Stimulated activated CD4-positive, alpha-beta T cell treated with anti-CD3 and anti-CD28 coated beads, Interleukin-15, amount 100 ng/mL, for 24 hours (primary cell): ENCODE results near the gene SDK2.

Source experiments
- DNase-seq: peaks from one replicate; pipeline ENCODE4 v3.0.0-alpha.2; 2020

The SDK2 gene

DNA sequence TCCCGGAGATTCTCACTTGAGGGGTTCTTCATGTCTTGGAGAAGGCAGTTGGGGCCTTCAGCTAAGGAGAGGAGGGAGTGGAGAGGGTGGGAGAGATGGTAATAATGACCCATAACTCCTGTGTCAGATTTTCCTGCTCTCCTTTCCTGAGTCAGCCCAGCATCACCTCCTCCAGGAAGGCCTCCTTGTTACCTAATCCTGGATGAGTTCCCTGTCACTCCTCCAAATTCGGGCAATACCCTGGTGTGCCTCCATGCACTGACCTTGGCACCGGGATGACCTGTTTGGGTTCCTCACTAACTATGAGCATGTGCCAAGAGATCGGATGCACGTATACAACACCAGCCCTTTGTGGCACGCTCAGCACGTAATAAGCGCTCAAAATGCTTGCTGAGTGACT lies 38.8 kb downstream of the SDK2 start:
- no peak for DNase-seq

DNA sequence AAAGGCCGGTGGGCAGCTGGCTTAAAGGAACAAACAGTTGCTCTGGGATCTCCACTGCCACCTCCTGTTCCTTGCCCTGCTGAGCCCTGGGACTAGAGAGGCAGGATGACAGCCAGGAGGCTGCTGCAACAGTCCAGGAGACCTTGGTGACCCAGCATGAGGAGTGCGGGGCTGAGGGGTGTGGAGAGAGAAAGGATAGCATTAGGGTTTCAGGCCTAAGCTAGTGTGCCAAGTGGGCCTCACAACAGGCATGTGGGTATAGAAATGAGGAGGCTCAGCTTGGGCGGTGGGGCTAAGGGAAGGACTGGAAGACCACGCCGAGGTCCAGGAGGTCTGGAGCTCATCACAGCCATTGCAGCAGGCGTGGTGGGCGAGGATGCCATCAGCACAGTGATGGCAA lies 39.8 kb downstream of the SDK2 start:
- no peak for DNase-seq

DNA sequence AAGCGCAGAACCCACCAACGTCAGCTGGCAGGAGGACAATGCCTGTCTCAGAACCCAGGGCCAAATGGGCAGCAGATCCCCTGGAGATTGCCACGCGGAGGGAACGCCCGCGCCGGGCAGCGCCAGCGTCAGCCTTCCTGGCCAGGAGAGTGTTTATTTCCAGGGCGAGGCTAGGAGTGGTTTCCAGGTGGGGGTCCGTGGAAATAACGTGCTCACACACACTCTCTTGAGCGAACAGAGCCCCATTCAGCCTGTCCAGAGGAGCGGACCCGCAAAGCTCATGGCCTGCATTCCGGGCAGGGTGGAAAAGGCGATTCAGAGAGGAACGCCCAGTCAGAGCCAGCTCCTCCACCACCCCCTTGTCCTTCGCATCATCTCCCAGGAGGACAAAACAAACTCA lies 40.3 kb downstream of the SDK2 start:
- no peak for DNase-seq

DNA sequence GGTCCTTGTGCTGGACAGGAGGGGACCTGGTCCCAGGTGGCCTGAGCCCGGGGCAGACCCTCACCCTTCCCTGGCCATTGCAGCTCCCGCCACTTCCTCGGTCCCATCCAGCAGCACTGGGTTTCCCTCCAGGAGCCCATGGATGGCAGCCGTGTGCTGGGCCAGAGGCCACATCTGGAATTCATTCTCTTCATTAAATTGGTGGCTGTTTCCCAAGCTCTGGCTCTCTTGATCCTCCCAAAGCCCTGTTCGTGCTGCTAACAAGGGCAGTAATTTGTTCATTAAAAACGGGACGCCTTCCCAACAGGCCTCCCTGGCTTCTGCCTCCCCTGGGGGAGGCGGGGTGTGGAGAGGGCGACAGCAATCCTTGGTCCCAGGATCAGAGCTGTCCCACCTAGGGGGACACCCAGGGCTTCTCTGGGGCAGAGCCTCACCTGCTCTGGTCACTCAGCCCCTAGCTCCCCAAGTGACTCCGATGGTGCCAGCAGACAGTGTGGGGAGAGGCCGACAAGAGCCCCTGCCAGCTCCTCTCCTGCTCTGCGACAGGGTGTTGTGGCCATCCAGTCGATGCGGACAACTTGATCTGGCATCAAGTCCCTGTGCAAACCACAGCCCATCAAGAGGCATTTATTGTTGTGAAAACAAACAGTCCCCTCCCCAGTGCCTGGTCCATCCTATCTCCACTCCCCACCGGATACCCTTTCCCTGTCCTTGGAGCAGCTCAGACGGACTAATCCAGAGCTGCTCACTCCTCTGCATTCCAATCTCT lies 44.0 kb downstream of the SDK2 start:
- DNase-seq = no peak

DNA sequence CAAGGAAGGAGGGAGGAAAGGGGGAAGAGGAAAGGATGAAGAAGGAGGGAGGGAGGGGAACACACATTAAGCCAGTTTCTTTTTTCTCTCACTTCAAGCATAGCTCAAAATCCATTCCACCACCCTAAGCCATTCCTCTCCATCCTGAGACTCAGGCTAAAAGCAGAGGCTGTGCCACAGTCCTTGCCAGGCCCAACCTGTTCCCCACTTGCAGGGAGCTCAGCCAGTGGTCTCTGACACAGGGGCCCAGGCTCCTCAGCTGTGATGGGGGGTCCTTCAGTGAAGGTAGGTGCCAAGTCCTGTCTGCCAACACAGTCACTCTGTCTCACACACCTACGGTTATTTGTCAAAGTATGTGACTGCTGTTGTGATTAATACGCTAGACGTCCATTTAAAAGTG lies 44.6 kb downstream of the SDK2 start:
- no peak for DNase-seq

DNA sequence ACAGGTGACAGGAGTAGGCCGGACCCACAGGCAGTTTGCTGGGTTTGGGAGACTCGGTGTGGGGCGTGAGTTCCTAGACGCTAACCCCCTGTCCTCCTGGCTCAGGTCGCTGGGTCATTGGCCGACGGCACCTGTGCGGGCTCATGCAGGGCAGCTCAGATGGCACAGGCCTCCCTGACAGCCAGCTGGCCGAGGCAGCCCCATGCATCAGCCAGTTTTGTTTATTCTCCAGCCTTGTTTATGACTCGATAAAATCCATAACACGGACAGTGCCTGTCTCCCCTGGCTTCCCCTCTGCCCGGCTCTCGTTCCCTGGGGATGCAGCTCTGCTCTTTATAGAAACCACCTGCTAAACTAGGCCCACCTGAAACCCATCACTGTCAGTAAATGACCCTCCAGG lies 46.0 kb downstream of the SDK2 start:
- no peak for DNase-seq

DNA sequence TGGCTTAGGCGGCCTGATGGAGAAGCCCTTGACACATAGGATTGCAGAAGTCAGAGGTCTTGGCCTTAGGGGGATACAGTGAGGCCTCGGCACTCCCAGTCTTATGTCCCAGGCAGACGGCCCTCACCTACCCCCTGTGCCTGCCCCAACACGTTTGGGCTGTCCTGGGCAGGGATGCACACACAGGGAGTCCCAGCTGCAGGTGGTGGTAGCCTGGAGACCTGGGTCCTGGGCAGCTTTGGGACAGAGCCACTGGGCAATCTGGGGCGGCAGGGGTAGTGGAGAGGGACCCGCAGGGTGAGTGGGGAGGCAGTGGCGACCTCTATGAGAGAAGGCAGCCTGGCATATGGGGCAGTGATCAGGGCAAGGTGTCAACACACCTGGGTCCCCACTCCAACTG lies 48.3 kb downstream of the SDK2 start:
- DNase-seq = no peak

DNA sequence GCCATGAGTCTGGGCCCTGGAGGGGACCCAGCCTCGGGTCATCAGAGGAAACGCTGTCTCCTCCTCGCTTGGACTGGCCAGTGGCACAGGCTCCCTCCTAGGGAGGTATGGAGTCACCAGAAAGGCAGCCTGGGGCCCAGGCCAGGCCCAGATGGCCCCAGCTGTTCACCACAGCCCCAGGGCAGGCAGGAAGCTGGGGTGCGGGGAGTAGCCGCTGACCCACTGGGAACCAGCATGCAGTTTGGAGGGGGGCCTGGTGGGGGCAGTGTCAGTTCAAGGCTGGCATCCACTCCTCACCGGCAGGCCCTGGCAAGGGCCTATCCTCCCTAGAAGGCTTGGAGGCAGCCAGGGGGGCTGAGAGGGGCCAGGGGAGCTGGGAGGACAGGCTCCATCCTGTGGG lies 48.8 kb downstream of the SDK2 start:
- DNase-seq = peak; percentile 38

DNA sequence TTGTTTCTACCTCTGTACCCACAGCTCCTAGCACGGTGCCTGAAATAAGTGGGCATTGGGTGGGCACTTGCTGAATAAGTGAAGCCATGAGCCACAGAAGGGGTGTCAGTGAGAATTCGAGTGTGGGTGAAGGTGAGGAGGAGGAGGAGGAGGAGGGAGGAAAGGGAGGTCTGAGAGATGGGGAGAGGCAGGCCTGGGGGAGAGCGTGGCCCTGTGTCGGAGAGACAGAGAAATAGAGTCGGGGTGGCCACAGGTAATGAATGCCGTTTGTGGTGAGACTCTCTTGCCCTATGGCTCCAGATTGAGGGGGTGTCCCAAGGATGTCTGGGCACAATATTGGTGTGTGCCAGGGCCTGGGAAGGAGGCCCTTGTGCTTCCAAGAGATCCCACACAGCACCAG lies 49.2 kb downstream of the SDK2 start:
- DNase-seq = no peak

DNA sequence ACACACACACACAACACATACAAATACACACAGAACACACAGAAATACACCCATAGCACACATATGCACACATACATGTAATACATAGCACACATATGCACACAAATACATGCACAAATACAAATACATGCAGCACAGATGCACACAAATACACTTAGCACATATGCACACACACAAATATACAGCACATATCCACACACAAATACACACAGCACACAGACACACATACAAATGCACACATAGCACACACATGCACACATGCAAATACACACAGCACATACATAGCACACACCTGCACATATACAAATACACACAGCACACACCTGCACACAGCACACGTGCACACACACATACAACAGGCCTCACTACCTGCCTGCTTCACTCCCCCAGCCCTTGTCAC lies 49.6 kb downstream of the SDK2 start:
- DNase-seq = no peak

DNA sequence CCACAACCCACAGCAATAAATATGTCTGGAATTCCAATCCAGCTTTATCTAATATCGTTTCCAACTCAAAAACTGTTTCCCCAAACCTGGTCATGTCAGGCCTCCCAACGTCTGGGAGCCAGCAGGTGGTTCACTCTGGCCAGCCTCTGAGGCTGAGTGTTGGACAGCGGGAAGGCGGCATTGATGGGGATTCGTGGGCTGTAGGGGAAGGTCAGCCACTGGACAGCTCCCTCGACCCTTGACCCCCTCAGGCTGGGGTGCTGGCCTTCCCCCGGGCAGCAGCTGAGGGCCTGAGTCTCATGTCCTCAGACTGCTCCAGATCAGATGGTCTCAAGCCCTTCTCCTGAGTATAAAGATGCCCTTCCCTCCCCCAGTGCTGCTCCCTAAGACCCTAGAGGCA lies 50.2 kb downstream of the SDK2 start:
- no peak for DNase-seq

DNA sequence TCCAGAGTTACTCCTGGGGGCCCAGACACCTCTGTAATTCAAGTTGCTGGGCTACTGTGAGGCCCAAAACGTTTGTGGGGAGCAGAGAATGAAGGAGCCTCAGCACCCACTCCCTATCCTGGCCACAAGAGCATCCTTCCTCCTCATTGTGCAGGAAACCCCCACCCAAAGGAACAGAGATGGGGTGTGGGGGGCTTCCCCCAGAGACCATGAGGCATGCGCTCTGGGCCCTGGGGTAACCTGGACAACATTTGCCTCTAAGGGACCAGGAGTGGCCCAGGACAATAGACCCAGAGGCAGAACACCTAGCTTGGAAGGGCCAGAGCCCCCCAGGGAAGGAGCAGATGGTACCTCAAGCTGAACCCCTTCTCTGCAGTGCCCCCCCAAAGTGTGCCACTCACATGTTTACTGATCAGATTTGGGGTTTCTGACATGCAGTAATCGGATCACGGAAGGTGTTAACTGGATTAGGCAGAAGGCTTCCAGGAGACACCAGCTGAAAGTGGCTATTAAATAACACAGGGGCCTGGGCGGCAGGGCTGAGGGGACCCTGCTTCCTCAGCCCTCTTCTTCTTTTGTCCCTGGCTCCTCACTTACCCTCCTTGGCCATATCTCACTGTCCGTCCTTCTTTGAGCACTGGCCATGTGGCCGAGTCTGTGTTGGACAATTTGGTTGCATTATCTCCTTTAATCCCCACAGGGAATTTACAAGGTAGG lies 50.8 kb downstream of the SDK2 start:
- DNase-seq = no peak

DNA sequence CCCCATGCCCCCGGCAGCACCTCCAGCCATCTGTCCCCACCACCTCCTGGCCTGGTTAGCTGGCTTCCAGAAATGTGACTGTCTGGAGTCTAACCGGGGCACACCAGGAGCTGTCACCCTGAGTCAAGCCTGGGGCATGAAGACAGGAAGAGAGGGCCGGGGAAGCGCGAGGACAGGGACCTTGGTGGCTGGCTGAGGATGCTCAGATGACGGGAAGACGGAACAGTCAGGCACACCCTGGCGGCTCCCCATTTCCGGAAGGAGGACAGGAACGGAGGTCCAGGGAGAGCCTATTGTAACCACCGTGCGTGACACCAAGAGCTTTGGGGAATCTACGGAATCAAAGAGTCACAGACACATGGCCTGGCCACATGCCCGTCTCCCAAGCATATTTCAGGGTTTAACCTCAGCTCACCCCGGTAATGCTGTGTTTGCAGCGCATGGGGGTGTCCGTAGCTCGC lies 51.7 kb downstream of the SDK2 start:
- peak; percentile 44 for DNase-seq

DNA sequence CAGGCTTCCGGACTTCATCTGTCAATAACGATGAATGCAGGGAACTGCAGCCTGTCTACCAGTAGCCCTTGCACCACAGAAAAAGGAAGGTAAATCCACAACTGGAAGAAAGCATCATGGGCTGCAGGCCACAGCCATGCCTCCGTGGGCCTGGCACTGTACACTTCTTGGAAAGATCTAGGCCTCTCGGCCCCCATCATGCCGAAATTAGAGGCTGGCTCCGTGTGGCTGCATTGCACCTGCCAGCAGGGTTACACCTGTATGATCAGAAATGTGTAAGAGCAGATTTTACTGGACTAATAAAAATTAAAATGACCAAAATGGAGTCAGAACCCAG lies 52.2 kb downstream of the SDK2 start:
- no peak for DNase-seq

DNA sequence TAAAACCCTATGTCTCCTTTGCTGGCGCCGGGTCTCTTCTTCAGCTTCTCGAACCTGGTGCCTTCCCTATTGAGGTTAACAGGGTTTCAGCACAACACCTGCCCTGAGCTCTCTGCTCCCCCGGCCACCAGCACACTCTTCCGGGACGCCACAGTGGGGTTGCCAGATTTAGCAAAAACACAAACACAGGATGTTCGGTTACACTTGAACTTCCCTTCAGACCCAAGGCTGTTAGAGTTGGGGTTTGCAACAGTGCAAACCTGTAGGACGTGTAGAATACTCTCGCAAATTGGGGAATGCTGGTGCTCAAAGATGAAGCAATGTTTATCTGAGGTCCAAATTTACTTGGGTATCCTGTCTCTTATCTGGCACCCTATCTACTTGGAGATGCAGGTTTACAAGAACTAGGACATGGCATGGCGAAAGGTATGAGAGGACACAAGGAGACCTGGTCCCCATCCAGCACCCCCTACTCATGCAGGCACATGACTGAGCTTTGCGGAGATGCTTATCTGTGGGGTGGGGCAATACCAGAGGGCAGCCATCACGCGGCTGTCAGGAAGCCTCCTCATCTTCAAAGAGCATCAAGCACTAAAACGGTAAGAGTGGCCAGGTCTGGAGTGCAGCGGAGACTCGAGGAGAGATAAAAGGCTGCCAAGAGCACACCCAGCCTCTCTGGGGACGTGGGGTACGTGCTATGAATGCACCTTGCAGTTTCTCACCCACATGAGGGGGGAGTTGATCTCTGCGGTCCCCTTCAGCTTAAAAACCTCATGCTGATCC lies 52.8 kb downstream of the SDK2 start:
- peak; percentile 32 for DNase-seq

DNA sequence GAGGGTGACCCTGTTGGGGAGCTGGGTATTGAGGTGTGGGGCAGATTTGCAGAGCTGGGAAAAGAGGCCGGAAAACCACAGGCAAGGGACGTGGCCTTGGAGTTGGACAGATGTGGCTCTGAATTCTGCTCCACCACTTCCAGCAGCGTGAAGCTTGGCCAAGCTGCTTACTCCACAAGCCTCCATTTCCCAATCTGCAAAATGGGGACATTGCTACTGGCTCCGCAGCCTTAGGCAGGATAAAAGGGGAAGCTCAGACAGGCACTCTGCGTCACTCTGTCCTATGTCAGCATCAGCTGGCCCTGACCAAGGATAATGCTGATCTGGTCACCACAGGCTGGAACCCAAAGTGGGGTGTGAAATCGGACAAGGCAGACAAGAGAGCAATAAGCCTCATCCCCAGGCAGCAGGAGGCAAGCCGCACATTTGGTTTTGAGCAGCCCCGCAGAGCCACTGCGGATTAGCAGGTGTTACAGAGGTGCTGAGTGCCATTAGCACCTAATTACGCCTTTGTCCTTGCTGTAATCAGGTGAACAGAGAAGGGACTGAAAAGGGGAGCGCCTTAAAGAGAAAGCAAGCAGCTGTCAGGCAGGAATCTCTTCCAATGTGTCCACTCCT lies 54.8 kb downstream of the SDK2 start:
- no peak for DNase-seq

DNA sequence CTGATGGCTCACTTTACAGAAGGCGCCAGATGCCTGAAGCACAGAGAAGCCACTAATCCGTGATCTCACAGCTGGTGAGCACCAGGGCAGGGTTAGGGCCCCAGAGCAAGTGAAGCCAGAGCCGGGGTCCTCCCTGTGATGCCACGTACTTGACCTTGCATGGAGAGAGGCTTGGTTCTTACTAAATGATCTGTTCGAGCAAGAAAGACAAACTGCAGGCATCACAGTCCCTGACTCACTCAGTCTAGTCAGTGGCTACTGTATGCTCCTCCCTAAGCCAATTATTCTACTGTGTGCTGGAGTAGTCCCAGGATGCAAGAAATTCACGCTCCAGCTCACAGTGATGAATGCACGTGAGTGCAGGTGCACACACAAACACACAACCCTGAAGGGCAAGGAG lies 55.4 kb downstream of the SDK2 start:
- DNase-seq = no peak

DNA sequence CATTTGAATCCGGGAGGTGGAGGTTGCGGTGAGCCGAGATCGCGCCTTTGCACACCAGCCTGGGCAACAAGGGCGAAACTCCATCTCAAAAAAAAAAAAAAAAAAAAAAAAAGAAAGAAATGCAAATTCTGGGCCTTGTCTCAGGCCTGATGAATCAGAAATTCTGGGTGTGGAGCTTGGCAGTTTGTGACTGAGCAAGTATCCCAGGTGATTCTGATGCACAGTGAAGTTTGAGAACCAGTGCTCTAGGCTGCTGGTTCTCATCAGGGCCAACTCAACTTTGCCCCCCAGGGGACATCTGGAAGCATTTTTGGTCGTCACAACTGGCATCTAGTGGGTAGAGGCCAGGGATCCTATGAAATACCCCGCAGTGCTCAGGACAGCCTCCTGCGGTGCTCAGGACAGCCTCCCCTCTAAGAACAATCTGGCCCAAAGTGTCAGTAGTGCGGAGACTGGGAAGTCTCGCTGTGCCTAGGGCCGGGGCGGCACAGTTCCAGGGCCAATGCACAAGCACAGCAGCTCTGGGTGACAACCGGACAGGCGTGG lies 55.9 kb downstream of the SDK2 start:
- no peak for DNase-seq

DNA sequence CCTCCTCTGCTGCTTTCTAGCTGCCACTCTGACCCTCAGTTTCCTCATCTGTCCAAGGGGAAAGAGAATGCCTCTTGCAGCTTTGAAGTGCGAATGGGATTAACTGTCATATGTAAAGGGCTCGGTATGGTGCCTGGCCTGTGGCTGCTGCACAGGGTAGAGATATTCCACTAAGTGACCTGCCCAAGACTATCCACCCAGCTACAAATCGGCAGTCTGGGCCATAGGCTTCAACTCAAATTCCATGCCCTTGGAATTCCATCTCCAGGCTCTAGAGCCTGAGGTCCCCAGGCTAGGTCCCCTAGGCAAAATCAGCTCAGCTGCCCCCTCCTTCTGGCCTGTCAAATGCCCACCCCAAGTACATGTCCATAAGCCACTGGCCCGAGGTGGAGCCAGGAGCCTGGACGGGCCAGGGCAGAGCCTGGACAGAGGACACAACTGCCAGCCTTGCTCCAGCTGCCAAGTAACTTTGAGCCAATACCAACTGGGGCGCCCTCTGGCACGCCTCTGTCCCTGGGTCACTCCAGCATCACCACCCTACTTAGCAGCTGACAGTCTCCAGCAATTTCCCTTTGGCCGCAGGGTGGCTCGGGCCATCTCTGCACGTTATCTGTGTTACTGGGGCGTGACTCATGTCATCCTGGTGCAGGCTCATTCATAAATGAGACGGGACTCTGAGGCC lies 57.2 kb downstream of the SDK2 start:
- DNase-seq = no peak

DNA sequence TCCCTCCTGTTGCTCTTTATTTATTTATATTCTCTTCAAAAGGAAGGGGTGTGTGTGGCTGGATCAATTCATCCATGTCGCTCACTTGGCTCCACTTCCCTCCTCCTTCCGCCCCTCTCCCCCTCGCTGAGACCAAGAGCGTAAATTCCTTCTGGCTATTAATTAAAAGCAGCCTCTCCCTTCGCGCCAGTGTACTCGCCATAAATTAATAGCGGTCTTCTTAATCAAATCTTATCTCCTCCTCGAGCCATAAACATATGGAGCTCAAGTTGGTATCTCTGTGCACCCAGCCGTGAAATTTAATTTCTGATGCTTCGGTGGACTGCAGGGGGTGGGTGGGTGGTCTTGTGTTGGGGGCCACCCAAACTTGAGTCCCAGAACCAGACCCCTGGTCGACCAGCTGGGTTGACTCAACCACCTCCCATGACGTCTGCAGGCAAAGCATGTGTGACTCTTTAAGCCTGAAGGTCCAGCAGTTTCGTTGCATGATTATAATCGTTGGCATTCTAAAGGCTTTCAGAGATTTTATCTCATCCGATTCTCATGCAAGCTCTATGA lies 57.9 kb downstream of the SDK2 start:
- no peak for DNase-seq

DNA sequence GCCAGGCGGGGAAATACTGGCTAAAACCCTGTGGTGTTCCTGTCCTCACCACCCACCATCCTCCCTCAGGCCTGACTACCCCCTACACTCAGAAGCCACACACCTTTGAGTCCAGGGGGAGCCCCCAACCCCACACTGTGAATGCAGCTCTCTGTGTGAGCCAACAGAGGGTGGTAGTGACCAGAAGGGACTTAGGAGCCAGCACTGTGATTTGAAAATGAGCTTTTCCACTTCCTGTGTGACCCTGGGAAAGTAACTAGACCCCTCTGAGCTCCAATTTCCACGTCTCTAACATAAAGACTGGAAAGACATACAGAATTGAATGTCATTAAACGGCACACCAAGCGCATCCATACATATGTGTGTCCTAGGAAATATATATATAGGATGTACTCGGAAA lies 58.7 kb downstream of the SDK2 start:
- DNase-seq = no peak

DNA sequence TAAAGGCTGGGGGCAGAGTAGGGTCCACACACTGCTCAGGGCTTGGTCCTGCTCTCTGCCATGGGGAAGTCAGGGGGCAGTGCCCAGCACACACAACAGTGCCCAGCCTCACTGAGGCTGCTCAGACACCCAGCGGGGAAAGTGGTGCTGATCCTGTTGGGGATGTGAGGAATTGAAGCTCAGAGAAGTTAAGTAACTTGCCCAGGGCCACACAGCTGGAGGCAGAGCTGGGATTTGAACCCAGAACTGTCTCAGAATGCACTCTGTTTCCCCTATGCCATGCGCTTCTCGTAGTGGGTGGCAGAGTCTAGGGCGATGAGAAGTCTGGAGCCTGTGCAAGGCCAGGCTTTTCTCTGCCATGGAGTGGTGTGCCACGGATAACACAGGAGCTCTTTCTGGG lies 59.3 kb downstream of the SDK2 start:
- no peak for DNase-seq
